ENCODE data around the gene GLG1. TPM values are rescaled to one million over a fixed set of nuclear protein-coding genes. Genes with fewer than 3 reads are reported as not detected.

GLG1 gene
- total RNA-seq, 1 experiment from 2014 or later = 135 TPM

DNA sequence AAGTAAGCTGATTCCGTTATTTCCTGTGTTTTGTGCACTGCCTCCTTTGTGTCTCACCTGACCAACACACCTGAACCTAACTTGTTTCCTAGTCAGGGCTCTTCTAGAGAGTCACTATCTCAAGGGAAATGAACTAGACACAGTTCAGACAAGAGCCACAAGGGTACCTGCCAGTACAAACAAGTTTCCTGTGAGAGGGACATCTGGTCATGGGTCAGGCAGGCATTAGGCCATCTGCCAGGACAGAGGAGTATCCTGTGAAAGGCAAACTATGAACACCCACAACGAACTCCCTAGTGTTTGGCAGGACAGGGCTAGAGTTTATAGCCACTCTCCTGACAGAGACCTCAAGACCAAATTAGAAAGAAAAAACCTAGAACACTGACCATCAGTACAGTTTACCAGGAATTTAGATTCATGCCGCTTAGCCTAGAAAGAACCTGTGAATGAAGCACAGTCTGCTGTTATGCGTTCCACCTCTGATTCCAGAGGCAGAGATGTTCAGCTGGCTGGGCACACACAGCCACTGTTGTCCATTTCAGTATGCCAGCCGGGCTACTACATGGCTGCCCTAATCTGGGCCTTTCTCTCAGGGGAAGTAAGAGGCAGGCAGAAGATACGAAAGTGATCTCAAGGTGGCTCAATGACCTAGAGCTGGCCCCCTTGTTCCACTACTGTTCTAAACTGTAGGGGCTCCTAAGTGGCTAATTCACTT is 20.7 kb upstream of the GLG1 start:
- Histone ChIP-seq H3K18ac (ENCODE audit: insufficient read length, low read depth, low read length) (no peak overlapping the region), H3K23ac (ENCODE audit: insufficient read length, low read depth, low read length) (no peak overlapping the region), H3K14ac (ENCODE audit: insufficient read depth, low read length) (no peak overlapping the region), H3K4me1 (ENCODE audit: insufficient read depth, low read length) (no peaks in the 10 kb centered on the region), H3T11ph (ENCODE audit: low read length) (no peak overlapping the region), H3K27ac (ENCODE audit: insufficient read length, low read depth, low read length) (no peak overlapping the region), H4K20me1 (ENCODE audit: control insufficient read depth, insufficient read depth, insufficient read length) (no peaks in the 10 kb centered on the region), H2AFZ (ENCODE audit: low read length) (no peak overlapping the region), H3K23me2 (ENCODE audit: insufficient read length, low read depth, low read length, poor library complexity, severe bottlenecking) (no peaks in the 10 kb centered on the region), H2AK5ac (ENCODE audit: insufficient read length, low read length) (no peak overlapping the region), H3K4me2 (ENCODE audit: insufficient read depth, insufficient read length, low read length) (no peak overlapping the region), H3K9me3 (ENCODE audit: control insufficient read depth, low read depth, low read length) (no peaks in the 10 kb centered on the region), H3K27me3 (ENCODE audit: insufficient read depth, low read length) (no peaks in the 10 kb centered on the region), H3K79me1 (ENCODE audit: insufficient read depth, low read depth, low read length, poor library complexity, severe bottlenecking) (peaks cover 4% of the 10 kb centered on the region), H3K79me2 (ENCODE audit: insufficient read depth, low read length) (0 out of 2 replicates have a peak, but pooled peaks cover 3% of the 10 kb centered on the region), H3K4ac (ENCODE audit: low read depth, low read length) (no peak overlapping the region), H2BK5ac (ENCODE audit: insufficient read length, low read length) (no peak overlapping the region), H2BK20ac (ENCODE audit: low read depth, low read length, poor library complexity, severe bottlenecking) (no peak overlapping the region), H2BK120ac (ENCODE audit: low read depth, low read length, poor library complexity, severe bottlenecking) (no peak overlapping the region), H3K56ac (ENCODE audit: insufficient read length, low read depth, low read length) (no peak overlapping the region), H3K9ac (ENCODE audit: extremely low read depth, insufficient read length, low read length) (no peak overlapping the region), H2BK12ac (ENCODE audit: insufficient read length, low read depth, low read length) (no peak overlapping the region), H4K5ac (ENCODE audit: insufficient read length, low read depth, low read length) (no peak overlapping the region), H4K8ac (replicated peaks; ENCODE audit: insufficient read length, low read depth, low read length) (no peak overlapping the region), H2BK15ac (ENCODE audit: low read depth, low read length) (no peak overlapping the region), H4K91ac (ENCODE audit: insufficient read length, low read depth, low read length) (no peak overlapping the region)
- H3K27ac Mint-ChIP-seq = peak overlapping the region in 1 of 3 experiments; percentile 81; a peak in 3 of 7 replicates
- no CpG with 5 or more reads among the region's 6 CpGs for WGBS (ENCODE audit: extremely low coverage, insufficient read length, low lambda C conversion rate)
- TF ChIP-seq, protein P1, sequence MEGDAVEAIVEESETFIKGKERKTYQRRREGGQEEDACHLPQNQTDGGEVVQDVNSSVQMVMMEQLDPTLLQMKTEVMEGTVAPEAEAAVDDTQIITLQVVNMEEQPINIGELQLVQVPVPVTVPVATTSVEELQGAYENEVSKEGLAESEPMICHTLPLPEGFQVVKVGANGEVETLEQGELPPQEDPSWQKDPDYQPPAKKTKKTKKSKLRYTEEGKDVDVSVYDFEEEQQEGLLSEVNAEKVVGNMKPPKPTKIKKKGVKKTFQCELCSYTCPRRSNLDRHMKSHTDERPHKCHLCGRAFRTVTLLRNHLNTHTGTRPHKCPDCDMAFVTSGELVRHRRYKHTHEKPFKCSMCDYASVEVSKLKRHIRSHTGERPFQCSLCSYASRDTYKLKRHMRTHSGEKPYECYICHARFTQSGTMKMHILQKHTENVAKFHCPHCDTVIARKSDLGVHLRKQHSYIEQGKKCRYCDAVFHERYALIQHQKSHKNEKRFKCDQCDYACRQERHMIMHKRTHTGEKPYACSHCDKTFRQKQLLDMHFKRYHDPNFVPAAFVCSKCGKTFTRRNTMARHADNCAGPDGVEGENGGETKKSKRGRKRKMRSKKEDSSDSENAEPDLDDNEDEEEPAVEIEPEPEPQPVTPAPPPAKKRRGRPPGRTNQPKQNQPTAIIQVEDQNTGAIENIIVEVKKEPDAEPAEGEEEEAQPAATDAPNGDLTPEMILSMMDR (conservative IDR thresholded peaks at IDR 0.05) = no peak
- H3K4me3 Mint-ChIP-seq = no peak overlapping the region
- peaks cover 63 to 99% (median 99%) of the 10 kb centered on the region in 3 experiments for H3K36me3 Mint-ChIP-seq (ENCODE audit: insufficient read depth in 1 of 3, low read depth in 3 of 3)
- DNase-seq = no peak
- H3K4me1 Mint-ChIP-seq = peaks cover 5 to 6% of the 10 kb centered on the region in 2 experiments
- H3K9me3 Mint-ChIP-seq = no peaks in the 10 kb centered on the region
- H3K27me3 Mint-ChIP-seq (ENCODE audit: low read depth) = no peaks in the 10 kb centered on the region

Data from H9 (cell line).